Measurements from ENCODE around the gene CCDC60.

DNA sequence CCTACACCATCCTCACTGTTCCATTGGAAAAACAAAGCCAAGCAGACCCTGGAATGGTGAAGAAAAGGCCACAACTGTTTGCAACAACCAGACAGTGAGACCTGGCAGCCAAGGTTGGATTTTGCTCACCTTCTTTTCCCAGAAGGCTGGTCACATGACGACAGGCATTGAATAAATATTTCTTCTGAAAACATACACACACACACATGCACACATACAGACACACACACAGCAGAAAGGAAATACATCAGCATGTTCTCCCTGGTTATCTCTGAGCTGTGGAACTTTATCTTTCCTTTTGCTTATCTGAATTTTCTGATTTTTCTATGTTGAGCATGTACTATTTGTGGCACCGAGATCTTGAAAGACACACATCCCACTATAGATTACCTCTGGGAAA is 38.0 kb upstream of the CCDC60 start:
- TF ChIP-seq, protein P1, sequence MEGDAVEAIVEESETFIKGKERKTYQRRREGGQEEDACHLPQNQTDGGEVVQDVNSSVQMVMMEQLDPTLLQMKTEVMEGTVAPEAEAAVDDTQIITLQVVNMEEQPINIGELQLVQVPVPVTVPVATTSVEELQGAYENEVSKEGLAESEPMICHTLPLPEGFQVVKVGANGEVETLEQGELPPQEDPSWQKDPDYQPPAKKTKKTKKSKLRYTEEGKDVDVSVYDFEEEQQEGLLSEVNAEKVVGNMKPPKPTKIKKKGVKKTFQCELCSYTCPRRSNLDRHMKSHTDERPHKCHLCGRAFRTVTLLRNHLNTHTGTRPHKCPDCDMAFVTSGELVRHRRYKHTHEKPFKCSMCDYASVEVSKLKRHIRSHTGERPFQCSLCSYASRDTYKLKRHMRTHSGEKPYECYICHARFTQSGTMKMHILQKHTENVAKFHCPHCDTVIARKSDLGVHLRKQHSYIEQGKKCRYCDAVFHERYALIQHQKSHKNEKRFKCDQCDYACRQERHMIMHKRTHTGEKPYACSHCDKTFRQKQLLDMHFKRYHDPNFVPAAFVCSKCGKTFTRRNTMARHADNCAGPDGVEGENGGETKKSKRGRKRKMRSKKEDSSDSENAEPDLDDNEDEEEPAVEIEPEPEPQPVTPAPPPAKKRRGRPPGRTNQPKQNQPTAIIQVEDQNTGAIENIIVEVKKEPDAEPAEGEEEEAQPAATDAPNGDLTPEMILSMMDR (IDR thresholded peaks at IDR 0.05; ENCODE audit: low read depth, low read length): no peak
- no peak for TF ChIP-seq EZH2phosphoT487 (IDR thresholded peaks at IDR 0.05; ENCODE audit: low read depth)
